Hematopoietic multipotent progenitor cell treated with erythropoietin and hydrocortisone succinate and interleukin-3 and kit ligand, for 15 days (in vitro differentiated cells): ENCODE measurements around the gene ZIC3.

Experiments used
- DNase-seq: peaks from one replicate; pipeline ENCODE4 v3.0.0-alpha.2; 2015; ENCODE audit warnings: low spot score

ZIC3 gene

DNA sequence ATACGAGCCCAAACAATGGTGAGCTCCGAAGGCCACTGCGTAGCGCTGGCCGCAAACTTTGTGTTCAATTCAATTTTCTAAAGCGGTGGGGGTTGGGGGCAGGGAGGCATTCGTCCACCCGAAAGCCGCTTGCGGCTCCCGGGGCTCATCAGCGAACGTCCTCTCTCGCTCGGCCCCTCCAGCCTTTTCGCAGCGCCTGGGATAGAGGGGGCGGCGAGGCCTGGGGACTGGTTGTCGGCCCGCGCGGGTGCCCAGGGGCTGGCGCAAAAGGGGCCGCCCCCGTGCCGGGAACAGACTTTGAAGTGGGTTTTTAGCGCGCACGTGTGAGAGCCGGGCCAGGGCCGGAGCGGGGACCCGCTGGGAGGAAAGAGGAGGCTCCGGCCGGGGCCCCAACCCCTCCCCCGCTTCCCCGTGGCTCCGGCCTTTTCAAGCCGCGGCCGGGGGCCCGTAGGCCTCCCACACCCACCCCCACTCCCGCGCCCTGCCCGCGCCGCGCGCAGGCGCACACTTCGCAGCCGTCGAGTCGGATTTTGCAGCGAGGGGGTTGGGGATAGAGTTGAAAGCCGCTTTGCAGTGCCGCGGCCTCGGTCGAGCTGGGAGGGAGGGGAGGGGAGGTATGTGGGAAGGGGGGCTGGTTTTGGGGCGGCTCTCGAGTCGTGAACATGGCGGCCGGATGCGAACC, 8.3 kb downstream of the ZIC3 start:
- no peak for DNase-seq

DNA sequence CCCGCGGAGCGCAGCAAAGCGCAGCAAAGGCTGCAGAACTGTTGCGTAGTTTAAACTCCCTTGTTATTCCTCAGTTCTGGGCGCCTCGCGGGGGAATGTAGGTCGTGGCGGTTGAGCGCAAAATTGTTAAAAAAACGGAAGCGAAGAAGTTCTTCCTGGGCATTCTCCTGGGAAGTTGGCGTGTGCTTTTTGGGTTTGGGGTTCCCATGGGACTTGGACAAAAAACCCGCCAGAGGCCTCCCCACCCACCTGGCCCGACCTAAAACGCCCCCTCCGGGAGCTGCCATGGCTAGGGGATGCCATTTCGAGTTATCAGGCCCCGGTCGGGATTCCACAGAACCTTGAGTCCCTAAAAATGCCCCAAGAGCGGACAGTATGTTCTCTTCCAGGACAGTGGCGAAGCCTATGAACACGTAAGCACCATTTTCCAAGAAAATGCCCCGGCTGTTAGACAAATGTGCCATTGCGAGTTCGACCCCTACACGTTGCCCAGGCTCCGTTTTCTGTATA, 8.9 kb downstream of the ZIC3 start:
- DNase-seq: no peak

- DNase-seq: no peak
These were observed 9.8 kb downstream of the ZIC3 start for GRCh38 chrX:137575596-137576255.

GRCh38 chrX:137587151-137587550, 21.2 kb downstream of the ZIC3 start:
- no peak for DNase-seq

DNA sequence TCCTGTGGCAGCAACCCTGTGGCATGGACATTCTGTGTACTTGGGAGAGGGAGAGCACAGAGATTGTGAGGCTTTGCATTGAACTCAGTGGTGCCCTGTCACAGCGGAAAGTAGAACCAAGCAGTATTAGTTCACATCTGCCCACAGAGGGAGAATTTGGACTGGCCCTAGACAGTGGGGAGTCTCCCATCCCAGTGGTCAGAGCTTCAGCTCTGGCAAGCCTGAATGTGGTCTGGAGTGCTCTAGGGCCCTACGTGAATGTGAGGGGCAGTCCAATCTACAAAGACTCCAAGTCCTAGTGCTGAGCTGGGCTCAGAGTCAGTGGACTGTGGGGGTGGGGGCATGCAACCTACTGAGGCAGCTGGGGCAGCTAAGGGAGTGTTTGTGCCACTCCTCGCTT, 34.8 kb downstream of the ZIC3 start:
- DNase-seq: no peak
